HuH-7.5 (cell line): Measurements from ENCODE around the gene GRM4.

Source experiments
- DNase-seq: peaks from one replicate; pipeline ENCODE4 v3.0.0; 2011; ENCODE audit warnings: low spot score

The GRM4 gene

GRCh38 chr6:34041385-34041784, 104.5 kb downstream of the GRM4 start:
- no peak for DNase-seq

DNA sequence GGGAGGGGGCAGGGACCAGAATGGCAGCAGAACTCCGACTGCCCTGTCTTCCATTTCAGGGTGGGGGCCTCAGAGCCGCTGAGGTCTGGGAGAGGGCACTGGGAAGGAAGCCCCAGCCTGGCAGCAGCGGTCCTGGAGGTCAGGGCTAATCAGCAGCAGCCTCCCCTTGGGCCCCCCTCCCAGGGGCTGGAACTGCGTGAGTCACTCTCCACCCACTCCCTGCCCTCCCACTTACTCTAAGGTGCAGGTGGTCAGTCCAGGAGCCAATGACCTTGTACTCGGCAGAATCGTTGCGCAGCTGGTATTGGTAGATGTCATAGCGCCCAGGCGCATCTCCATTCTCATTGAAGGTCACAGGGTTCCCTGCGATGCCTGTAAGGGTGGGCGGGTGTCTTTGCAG, 105.9 kb downstream of the GRM4 start:
- no peak for DNase-seq

DNA sequence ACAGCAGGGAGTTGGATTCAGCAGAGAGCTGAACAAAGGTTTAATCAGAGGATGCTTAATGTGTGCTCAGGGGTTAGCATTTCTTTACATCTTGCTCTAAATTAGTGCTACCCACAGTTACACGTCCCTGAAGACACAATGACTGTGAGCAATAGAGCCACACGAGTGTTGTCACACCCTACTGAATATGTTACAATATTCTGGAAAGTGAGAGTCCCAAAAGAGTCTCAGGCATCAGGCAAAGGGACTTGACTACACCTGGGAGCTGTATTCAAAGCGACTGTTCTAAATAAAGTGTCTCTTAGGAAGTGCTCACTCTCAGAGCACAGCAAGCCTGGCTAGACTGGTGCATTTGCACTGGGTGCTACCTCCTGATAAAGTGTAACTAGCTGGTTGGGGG, 108.7 kb downstream of the GRM4 start:
- no peak for DNase-seq

DNA sequence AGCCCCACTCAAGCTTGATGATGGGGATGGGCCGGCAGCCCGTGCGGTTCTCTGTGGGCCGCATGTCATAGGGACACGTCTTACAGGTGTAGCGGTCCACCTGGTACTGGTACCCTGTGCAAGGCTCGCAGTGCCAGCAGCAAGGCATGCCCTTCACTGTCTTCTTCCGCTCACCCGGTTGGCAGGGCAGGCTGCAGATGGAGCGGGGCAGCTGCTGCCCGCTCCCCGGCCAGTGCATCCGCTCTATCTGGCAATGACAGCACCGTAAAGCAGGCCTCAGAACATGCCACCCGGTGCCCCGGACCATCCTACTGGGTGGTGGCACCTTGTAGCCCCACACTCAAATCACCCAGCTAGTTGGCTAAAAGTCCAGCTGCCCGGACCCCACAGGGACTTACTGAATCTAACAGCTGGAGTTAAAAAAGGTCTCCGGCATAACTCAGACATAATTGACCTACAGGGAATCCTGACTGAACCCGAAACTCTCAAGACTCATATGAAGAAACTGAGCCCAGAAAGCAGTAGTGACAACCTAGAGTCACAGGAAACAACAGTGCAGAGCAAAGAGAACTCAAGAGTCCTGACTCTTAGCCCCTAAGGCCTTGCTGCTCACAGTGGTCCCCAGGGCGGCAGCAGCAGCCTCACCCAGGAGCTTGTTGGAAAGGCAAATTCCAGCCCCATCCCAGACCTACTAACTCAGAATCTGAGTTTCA, 109.4 kb downstream of the GRM4 start:
- no peak for DNase-seq

DNA sequence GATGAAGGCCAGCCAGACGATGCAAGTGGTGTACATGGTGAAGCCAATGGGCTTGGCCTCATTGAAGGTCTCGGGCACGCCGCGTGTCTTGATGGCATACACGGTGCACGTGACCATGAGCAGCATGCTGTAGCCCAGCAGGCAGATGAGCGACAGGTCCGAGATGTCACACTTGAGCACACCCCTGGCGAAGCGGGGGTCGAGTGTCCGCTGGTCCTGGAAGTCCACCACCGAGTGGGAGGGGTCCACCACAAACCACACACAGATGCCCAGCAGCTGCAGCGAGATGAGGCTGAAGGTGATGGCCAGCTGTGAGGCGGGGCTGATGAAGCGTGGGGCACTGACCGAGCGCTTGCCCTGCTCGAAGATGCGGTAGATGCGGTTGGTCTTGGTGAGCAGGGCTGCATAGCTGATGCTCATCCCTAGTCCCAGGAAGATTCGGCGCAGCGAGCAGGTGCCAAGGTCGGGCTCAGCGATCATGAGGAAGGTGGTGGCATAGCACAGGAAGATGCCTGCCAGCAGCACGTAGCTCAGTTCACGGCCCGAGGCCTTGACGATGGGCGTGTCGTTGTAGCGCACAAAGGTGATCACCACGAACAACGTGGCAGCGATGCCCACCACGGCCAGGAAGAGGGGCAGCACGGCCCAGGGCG, 110.1 kb downstream of the GRM4 start:
- DNase-seq, result no peak

GRCh38 chr6:34035161-34035560, 110.7 kb downstream of the GRM4 start:
- no peak for DNase-seq

DNA sequence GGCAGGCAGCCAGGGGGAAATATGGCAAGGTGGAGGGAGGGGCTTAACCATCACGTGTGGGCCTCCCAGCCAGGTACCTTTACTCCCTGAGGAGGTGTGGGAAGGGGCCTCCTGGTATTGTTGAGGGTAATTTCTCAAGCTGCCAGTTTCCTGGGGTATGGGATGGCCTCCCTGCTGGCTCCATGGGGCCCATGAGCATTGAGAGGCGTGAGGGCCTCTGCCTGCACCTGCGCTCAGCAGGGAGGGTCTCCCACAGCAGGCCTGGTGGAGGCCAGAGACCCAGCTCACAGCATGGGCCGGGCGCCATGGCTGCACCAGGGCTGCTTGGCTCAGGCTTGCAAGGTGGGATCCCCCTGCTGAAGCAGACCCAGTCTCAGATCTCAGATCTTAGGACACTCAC, 113.0 kb downstream of the GRM4 start:
- DNase-seq, result no peak

DNA sequence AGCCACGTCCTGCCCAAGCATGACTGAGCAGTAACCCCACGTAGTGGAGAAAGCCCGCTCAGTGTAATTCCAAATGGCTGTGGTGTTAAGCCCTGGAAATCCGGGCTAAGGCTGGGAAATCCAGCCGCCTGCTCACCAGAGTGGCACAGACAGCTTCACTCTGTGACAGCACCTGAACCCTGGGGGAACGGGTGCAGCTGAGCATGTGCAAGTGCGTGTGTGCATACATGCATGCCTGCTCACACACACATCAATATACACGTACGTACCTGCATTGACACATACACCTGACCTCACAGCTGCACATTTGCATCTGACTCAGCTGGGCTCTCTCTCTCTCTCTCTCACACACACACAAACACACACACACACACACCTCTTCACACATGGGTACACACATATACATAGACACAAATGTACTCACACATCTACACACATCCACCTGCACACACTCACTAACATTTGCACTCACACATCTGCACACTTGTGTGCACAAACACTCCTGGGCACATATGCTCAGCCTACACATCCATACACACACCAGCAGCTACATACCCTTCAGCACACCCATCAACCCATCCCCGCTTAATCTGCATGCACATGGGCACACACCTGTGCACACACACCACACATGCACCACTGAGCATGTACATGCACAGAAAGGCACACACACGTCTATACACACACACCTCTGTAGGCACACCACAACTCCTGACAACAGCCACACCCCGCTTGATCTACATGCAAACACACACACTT, 114.1 kb downstream of the GRM4 start:
- DNase-seq, result no peak

- DNase-seq, result no peak
Observed at GRCh38 chr6:34030831-34031624, 114.9 kb downstream of the GRM4 start.

GRCh38 chr6:34029489-34030280, 116.2 kb downstream of the GRM4 start:
- no peak for DNase-seq

GRCh38 chr6:34028691-34029360, 117.1 kb downstream of the GRM4 start:
- DNase-seq, result no peak

- DNase-seq, result no peak
Observed at GRCh38 chr6:34027939-34028441, 117.9 kb downstream of the GRM4 start.

- DNase-seq, result peak; percentile 83
Observed at GRCh38 chr6:34027445-34027936, 118.4 kb downstream of the GRM4 start.

DNA sequence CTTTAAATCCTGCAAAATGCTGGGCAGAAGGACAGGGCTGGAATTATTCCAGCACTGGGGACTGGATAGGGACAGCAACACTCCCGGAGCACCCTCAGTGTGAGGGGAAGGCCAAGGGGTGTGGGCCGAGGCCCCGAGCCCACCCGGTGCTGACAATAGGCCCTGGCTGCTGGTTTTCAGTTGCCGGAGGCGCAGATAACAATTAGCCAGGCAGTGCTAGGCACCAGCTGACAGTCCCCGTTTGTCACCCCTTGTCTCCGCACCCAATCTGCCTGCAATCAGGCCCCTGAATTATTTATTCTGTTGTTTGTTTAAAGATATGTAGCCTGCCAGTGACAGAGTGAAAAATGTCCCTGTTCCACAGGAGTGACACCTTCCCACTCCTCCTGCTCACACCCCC, 120.0 kb downstream of the GRM4 start:
- no peak for DNase-seq

GRCh38 chr6:34025112-34025807, 120.6 kb downstream of the GRM4 start:
- DNase-seq, result no peak

GRCh38 chr6:34022873-34023255, 123.0 kb downstream of the GRM4 start:
- DNase-seq, result no peak

DNA sequence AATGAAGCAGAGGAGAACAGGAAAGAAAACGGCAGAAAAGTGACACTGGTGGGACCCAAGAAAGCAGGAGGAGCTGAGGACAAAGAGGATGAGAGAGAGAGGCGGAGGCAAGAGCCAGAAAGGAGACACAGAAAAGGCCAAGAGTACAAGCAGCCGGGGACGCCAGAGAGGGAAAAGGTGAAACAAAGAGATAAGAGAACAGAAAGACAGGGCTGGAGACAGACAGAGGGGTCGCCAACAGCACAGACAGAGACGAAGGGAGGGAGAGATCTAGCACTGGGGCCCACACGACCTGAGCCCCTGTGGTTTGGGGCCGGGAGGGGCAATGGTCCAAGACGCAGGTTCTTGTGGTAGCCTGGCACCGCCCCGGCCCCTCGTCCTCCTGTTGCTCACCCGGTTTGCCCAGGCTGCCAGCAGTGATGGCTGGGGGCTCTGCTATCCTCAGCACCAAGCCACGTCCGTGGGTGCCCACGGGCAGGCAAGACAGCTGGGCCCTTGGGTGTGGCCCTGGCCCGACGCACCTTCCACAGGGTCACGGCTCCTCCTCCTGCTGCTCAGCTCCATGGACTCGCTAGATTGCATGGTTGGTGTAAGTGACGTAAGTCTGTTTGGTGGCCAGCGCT, 123.5 kb downstream of the GRM4 start:
- DNase-seq, result no peak

DNA sequence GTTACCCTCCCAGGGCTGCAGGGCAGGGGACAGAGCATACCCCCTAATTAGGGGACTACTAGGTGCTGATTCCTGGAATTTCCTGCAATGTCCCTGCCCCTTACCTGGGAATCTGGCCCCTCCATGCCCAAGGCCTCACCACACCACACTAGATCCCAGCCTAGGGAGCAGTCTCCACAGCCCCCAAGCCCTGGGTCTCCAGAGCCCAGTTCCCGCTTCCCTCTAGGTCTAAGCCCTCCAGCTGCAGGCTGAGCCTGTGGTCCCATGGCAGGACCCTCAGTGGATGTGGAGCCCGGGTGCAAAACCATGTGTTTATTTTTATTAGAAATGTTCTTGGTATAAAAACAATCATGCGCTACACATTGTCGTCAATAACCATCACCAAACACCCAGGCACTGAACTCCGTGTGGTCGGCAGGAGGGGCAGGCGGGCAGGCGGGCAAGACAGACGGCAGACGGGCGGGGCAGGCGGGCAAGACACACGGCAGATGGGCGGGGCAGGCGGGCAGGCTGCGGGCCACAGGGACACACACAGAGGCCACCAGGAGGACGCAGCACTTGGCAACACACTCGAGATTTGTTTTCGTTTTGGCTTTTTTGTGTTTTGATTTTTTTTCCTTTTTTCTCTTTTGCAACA, 124.2 kb downstream of the GRM4 start:
- DNase-seq, result no peak
